NCI-H524 treated with DMSO at 0.1 percent for 48 hours (cell line): ENCODE measurements around the gene CACFD1.
"Not testable (repeated sequence)": the region's sequence is repeated elsewhere in the genome, so short reads cannot be mapped to it uniquely, and the experiment has no call there.

Source experiments
- DNase-seq: peaks from one replicate; lab custom pipeline; 2025; lab: John Stamatoyannopoulos, UW

Gene CACFD1

GRCh38 chr9:133440874-133441273 is 18.9 kb upstream of the CACFD1 start:
- no peak for DNase-seq

- DNase-seq: no peak
These were observed 18.2 kb upstream of the CACFD1 start for GRCh38 chr9:133441571-133441970.

GRCh38 chr9:133443248-133443647 is 16.5 kb upstream of the CACFD1 start:
- no peak for DNase-seq

GRCh38 chr9:133443982-133444381 is 15.8 kb upstream of the CACFD1 start:
- DNase-seq: no peak

GRCh38 chr9:133445293-133445969 is 14.3 kb upstream of the CACFD1 start:
- DNase-seq: no peak

- no peak for DNase-seq
These were observed 11.2 kb upstream of the CACFD1 start for GRCh38 chr9:133448487-133448972.

GRCh38 chr9:133449760-133450159 is 10.0 kb upstream of the CACFD1 start:
- no peak for DNase-seq

- DNase-seq: not testable (repeated sequence)
These were observed 7.9 kb upstream of the CACFD1 start for GRCh38 chr9:133451865-133452264.

GRCh38 chr9:133452562-133452961 is 7.2 kb upstream of the CACFD1 start:
- DNase-seq: no peak

GRCh38 chr9:133453651-133454050 is 6.1 kb upstream of the CACFD1 start:
- no peak for DNase-seq

GRCh38 chr9:133454325-133454724 is 5.5 kb upstream of the CACFD1 start:
- DNase-seq: no peak

- DNase-seq: no peak
These were observed 4.7 kb upstream of the CACFD1 start for GRCh38 chr9:133454943-133455673.

GRCh38 chr9:133455936-133456335 is 3.8 kb upstream of the CACFD1 start:
- DNase-seq: no peak

- DNase-seq: no peak
These were observed 3.4 kb upstream of the CACFD1 start for GRCh38 chr9:133456409-133456808.

GRCh38 chr9:133457233-133457632 is 2.5 kb upstream of the CACFD1 start:
- no peak for DNase-seq

- DNase-seq: no peak
These were observed 2.0 kb upstream of the CACFD1 start for GRCh38 chr9:133457748-133458147.

GRCh38 chr9:133458643-133459312 is 1.0 kb upstream of the CACFD1 start:
- no peak for DNase-seq

- DNase-seq: peak; percentile 30
These were observed 812 bp downstream of the CACFD1 start for GRCh38 chr9:133460405-133461175.

- DNase-seq: no peak
These were observed 2.2 kb downstream of the CACFD1 start for GRCh38 chr9:133461975-133462374.

GRCh38 chr9:133463234-133463863 is 3.6 kb downstream of the CACFD1 start:
- DNase-seq: no peak

- no peak for DNase-seq
These were observed 4.3 kb downstream of the CACFD1 start for GRCh38 chr9:133463864-133464615.
